Measurements from ENCODE around the gene GLRX2.

- TF ChIP-seq CTCF (IDR thresholded peaks at IDR 0.05) = no peak
- TF ChIP-seq POLR2AphosphoS5 (IDR thresholded peaks at IDR 0.05; ENCODE audit: low read depth, low read length) = no peak
- no peak for TF ChIP-seq TCF7L2 (IDR thresholded peaks at IDR 0.05; ENCODE audit: low read depth, low read length)
These were observed 36.6 kb upstream of the GLRX2 start for GRCh38 chr1:193141804-193142203.
